NOMO-1 (cell line): Measurements from ENCODE around the gene GGTLC2.
"Not testable (repeated sequence)": the region's sequence is repeated elsewhere in the genome, so short reads cannot be mapped to it uniquely, and the experiment has no call there.

Source experiments
- DNase-seq, 2 experiments: peaks; one replicate each; lab custom pipeline; 2025; ENCODE audit not compliant: unreplicated experiment in 2 of 2; lab: John Stamatoyannopoulos, UW

Gene GGTLC2

GRCh38 chr22:22644314-22644713 lies at the start of gene GGTLC2:
TSS of gene GGTLC2 (plus strand) at chr22:22644614. CDS start at chr22:22646346, 1,732 bp downstream.
- not testable (repeated sequence) for DNase-seq

- DNase-seq, result no peak
Observed at GRCh38 chr22:22595001-22595835, 49.2 kb upstream of the GGTLC2 start.

- DNase-seq, result no peak
Observed at GRCh38 chr22:22598144-22598543, 46.3 kb upstream of the GGTLC2 start.

GRCh38 chr22:22599248-22599647 lies 45.2 kb upstream of the GGTLC2 start:
- no peak for DNase-seq

GRCh38 chr22:22600531-22601261 lies 43.7 kb upstream of the GGTLC2 start:
- no peak for DNase-seq

GRCh38 chr22:22603470-22603947 lies 40.9 kb upstream of the GGTLC2 start:
- no peak for DNase-seq

GRCh38 chr22:22604326-22605073 lies 39.9 kb upstream of the GGTLC2 start:
- no peak for DNase-seq

GRCh38 chr22:22605074-22605404 lies 39.4 kb upstream of the GGTLC2 start:
- DNase-seq, result peak in 1 of 2 experiments; percentile 40

- DNase-seq, result not testable (repeated sequence)
Observed at GRCh38 chr22:22608022-22608421, 36.4 kb upstream of the GGTLC2 start.

- no peak for DNase-seq
Observed at GRCh38 chr22:22609291-22609690, 35.1 kb upstream of the GGTLC2 start.

GRCh38 chr22:22612516-22612915 lies 31.9 kb upstream of the GGTLC2 start:
- no peak for DNase-seq

- no peak for DNase-seq
Observed at GRCh38 chr22:22614065-22614464, 30.3 kb upstream of the GGTLC2 start.

- no peak for DNase-seq
Observed at GRCh38 chr22:22616636-22617035, 27.8 kb upstream of the GGTLC2 start.

- no peak for DNase-seq
Observed at GRCh38 chr22:22618448-22618847, 26.0 kb upstream of the GGTLC2 start.

GRCh38 chr22:22618923-22619322 lies 25.5 kb upstream of the GGTLC2 start:
- DNase-seq, result no peak

GRCh38 chr22:22619765-22620414 lies 24.5 kb upstream of the GGTLC2 start:
- DNase-seq, result no peak

- DNase-seq, result not testable (repeated sequence)
Observed at GRCh38 chr22:22628546-22629495, 15.6 kb upstream of the GGTLC2 start.

GRCh38 chr22:22631223-22631652 lies 13.2 kb upstream of the GGTLC2 start:
- DNase-seq, result not testable (repeated sequence)

- DNase-seq, result not testable (repeated sequence)
Observed at GRCh38 chr22:22632226-22632625, 12.2 kb upstream of the GGTLC2 start.
